Natural killer cell (primary cell): ENCODE measurements around the gene CA10. TPM values are rescaled to one million over a fixed set of nuclear protein-coding genes. Genes with fewer than 3 reads are reported as not detected.

Source experiments
- ATAC-seq, 3 donors: fragments of 150-1000 bp in 2 of 3; fragments of 200-7000 bp in 1 of 3; cut with Tn5 transposase; 1 replicate in 1 of 3; 2 replicates in 2 of 3; pipeline ENCODE4 v1.10.0; 2021; ENCODE audit warnings: mild to moderate bottlenecking in 2 of 3, moderate library complexity in 2 of 3
- DNase-seq, 2 donors: peaks; one replicate each; pipeline versions ENCODE4 v3.0.0 to v3.0.0-alpha.2; 2013 to 2021; ENCODE audit warnings: mixed read lengths in 1 of 2
- H3K27ac ChIP-seq: one replicate; pipeline ENCODE4 v1.5.1; 2013; ENCODE audit warnings: mild to moderate bottlenecking, low read length
- H3K27me3 ChIP-seq: one replicate; pipeline ENCODE4 v1.6.1; 2013; ENCODE audit warnings: low read length; ENCODE audit not compliant: control insufficient read depth, insufficient read depth
- H3K36me3 ChIP-seq: one replicate; pipeline ENCODE4 v1.6.1; 2013; ENCODE audit warnings: low read length; ENCODE audit not compliant: control insufficient read depth, insufficient read depth
- H3K4me1 ChIP-seq: one replicate; pipeline ENCODE4 v1.6.1; 2013; ENCODE audit warnings: low read length; ENCODE audit not compliant: control insufficient read depth, insufficient read depth
- H3K4me3 ChIP-seq: one replicate; pipeline ENCODE4 v1.5.1; 2013; ENCODE audit warnings: low read length
- H3K9me3 ChIP-seq: one replicate; pipeline ENCODE4 v1.6.1; 2013; ENCODE audit warnings: low read length; ENCODE audit not compliant: control insufficient read depth, insufficient read depth
- H3K27ac Mint-ChIP-seq, 2 donors: one replicate each; pipeline ENCODE4 v1.8.0; 2022; ENCODE audit warnings: mild to moderate bottlenecking in 2 of 2, mixed read lengths in 2 of 2, moderate library complexity in 1 of 2
- H3K27me3 Mint-ChIP-seq, 2 donors: one replicate each; pipeline ENCODE4 v1.8.0; 2022; ENCODE audit warnings: low read depth in 2 of 2, mixed read lengths in 2 of 2
- H3K36me3 Mint-ChIP-seq: one replicate; pipeline ENCODE4 v1.8.0; 2022; ENCODE audit warnings: mixed read lengths
- H3K4me1 Mint-ChIP-seq, 2 donors: one replicate each; pipeline ENCODE4 v1.8.0; 2022; ENCODE audit warnings: mixed read lengths in 2 of 2
- H3K4me3 Mint-ChIP-seq: one replicate; pipeline ENCODE4 v1.8.0; 2022; ENCODE audit warnings: mild to moderate bottlenecking, moderate library complexity, mixed read lengths
- H3K9me3 Mint-ChIP-seq, 2 donors: one replicate each; pipeline ENCODE4 v1.8.0; 2022; ENCODE audit warnings: mixed read lengths in 2 of 2
- WGBS: methylation state at CpG from one replicate; pipeline ENCODE4 v1.1.7; 2013; ENCODE audit warnings: missing lambda C conversion rate; ENCODE audit not compliant: insufficient coverage; 5-methylcytosine and 5-hydroxymethylcytosine counted together
- intact Hi-C: fragments of 100-400 bp; cut with micrococcal nuclease; formaldehyde crosslinking; loops from one replicate; pipeline ENCODE4 v1.14.2; 2022
- total RNA-seq, 4 donors: library from RNA; stranded (reverse); fragments of 120-200 nt in 1 of 4; gene quantifications; one replicate each; pipeline versions ENCODE4 v1.2.3 to v1.2.4, GENCODE V29; 2013 to 2022
- TF ChIP-seq, protein P1 (sequence below): fragments of 200-600 bp; IDR thresholded peaks from one replicate; pipeline ENCODE4 v1.8.0; 2022; ENCODE audit warnings: antibody characterized with exemption

Gene CA10
- total RNA-seq, 3 donors from 2014 or later (not counting 1 experiment from before 2014, with no cell fraction given): not detected

- WGBS: 3% methylated on average over 2 of the region's 2 CpGs
- Histone ChIP-seq H3K9me3 (no peaks in the 10 kb centered on the region), H3K36me3 (no peaks in the 10 kb centered on the region), H3K4me3 (no peak overlapping the region), H3K27me3 (no peaks in the 10 kb centered on the region), H3K4me1 (no peaks in the 10 kb centered on the region), H3K27ac (no peak overlapping the region)
- H3K4me1 Mint-ChIP-seq: no peaks in the 10 kb centered on the region
- H3K27me3 Mint-ChIP-seq: no peaks in the 10 kb centered on the region
- peaks cover 5 to 9% of the 10 kb centered on the region in 2 donors for H3K9me3 Mint-ChIP-seq
- H3K4me3 Mint-ChIP-seq: no peak overlapping the region
- TF ChIP-seq, protein P1, sequence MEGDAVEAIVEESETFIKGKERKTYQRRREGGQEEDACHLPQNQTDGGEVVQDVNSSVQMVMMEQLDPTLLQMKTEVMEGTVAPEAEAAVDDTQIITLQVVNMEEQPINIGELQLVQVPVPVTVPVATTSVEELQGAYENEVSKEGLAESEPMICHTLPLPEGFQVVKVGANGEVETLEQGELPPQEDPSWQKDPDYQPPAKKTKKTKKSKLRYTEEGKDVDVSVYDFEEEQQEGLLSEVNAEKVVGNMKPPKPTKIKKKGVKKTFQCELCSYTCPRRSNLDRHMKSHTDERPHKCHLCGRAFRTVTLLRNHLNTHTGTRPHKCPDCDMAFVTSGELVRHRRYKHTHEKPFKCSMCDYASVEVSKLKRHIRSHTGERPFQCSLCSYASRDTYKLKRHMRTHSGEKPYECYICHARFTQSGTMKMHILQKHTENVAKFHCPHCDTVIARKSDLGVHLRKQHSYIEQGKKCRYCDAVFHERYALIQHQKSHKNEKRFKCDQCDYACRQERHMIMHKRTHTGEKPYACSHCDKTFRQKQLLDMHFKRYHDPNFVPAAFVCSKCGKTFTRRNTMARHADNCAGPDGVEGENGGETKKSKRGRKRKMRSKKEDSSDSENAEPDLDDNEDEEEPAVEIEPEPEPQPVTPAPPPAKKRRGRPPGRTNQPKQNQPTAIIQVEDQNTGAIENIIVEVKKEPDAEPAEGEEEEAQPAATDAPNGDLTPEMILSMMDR: no peak
- no peak for DNase-seq
- H3K27ac Mint-ChIP-seq: no peak overlapping the region
- H3K36me3 Mint-ChIP-seq: no peaks in the 10 kb centered on the region
- no peak for ATAC-seq
- intact Hi-C loops: no loop called here
These were observed 289.1 kb downstream of the CA10 start for GRCh38 chr17:51869387-51869786.

DNA sequence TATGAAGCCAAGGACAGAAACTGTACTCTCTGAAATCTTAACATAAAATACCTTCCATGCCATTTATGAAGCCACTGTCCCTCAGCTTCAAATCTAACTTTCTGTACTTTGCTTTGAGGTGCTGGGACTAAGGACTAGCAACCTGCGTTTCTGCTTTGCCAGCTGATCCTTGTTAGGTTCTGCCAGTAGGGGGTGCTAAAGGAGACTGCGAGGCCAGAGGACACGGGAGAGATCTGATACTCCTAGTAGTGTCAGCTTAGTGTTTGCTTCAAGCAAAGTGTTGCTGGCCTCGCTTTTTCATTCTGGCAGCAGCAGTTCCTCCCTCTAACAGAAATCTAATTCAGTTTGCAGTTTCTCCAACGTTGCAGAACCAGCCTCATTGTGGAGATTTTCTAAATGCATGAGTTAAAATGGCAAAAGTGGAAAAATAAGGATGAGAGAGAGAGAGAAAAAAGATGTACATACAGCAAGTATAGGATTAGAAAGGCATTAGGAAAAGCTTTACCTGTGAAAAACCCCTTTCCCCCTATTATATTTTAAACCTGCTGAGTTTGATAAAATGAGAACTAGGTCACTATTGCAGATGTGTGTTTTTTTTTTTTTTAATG, 297.5 kb downstream of the CA10 start:
- peaks cover 2% of the 10 kb centered on the region in 2 donors for H3K9me3 Mint-ChIP-seq
- no peak overlapping the region for H3K27ac Mint-ChIP-seq
- intact Hi-C loops: no loop called here
- Histone ChIP-seq H3K36me3 (no peaks in the 10 kb centered on the region), H3K4me1 (no peaks in the 10 kb centered on the region), H3K27ac (no peak overlapping the region), H3K27me3 (no peaks in the 10 kb centered on the region), H3K4me3 (no peak overlapping the region), H3K9me3 (no peaks in the 10 kb centered on the region)
- TF ChIP-seq, protein P1: no peak
- no peaks in the 10 kb centered on the region for H3K4me1 Mint-ChIP-seq
- ATAC-seq (no peak), DNase-seq (peak in 1 of 2 donors; percentile 2)
- H3K36me3 Mint-ChIP-seq: no peaks in the 10 kb centered on the region
- H3K27me3 Mint-ChIP-seq: peaks cover 0 to 11% of the 10 kb centered on the region in 2 donors
- 8% methylated on average over 5 of the region's 5 CpGs for WGBS
- H3K4me3 Mint-ChIP-seq: no peak overlapping the region

GRCh38 chr17:51857052-51857597, 301.4 kb downstream of the CA10 start:
- TF ChIP-seq, protein P1: no peak
- 85% methylated on average over 6 of the region's 6 CpGs for WGBS
- Mint-ChIP-seq H3K27ac (no peak overlapping the region), H3K9me3 (no peaks in the 10 kb centered on the region), H3K4me1 (no peaks in the 10 kb centered on the region), H3K27me3 (peaks cover 0 to 23% of the 10 kb centered on the region in 2 donors), H3K4me3 (no peak overlapping the region), H3K36me3 (no peaks in the 10 kb centered on the region)
- DNase-seq: no peak
- no peaks in the 10 kb centered on the region for H3K27me3 ChIP-seq
- no peak for ATAC-seq
- intact Hi-C loops: no loop called here
- no peak overlapping the region for H3K27ac ChIP-seq
- no peaks in the 10 kb centered on the region for H3K9me3 ChIP-seq
- no peak overlapping the region for H3K4me3 ChIP-seq
- H3K4me1 ChIP-seq: no peaks in the 10 kb centered on the region
- H3K36me3 ChIP-seq: no peaks in the 10 kb centered on the region

DNA sequence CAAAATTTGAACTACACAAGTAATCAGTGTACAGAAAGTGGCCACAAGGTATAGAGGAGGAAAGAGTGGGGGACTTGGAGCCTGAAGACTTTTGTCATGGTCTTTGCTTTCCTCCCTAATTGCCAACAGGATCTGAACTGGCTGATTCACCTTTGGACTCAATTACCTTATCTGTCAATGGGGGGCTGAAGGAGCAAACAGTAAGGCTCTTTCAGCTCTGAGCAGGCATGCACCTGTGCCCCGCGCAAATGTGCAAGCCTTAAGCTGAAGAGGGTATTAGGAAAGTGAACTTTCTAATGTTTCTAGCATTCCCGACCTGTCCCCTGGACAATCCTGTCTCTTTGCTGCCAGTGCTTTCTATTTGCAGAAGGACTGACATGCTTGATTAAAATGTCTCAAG, 302.7 kb downstream of the CA10 start:
- intact Hi-C loops: no loop called here
- Mint-ChIP-seq H3K36me3 (no peaks in the 10 kb centered on the region), H3K4me3 (no peak overlapping the region), H3K9me3 (no peaks in the 10 kb centered on the region), H3K27ac (no peak overlapping the region), H3K4me1 (no peaks in the 10 kb centered on the region), H3K27me3 (peaks cover 0 to 23% of the 10 kb centered on the region in 2 donors)
- Histone ChIP-seq H3K36me3 (no peaks in the 10 kb centered on the region), H3K4me1 (no peaks in the 10 kb centered on the region), H3K9me3 (no peaks in the 10 kb centered on the region), H3K27ac (no peak overlapping the region), H3K4me3 (no peak overlapping the region), H3K27me3 (no peaks in the 10 kb centered on the region)
- WGBS: 91% methylated on average over 3 of the region's 3 CpGs
- ATAC-seq: no peak
- no peak for DNase-seq
- TF ChIP-seq, protein P1: no peak
